OCI-LY3 (cell line): ENCODE results near the gene FRMPD4.

Experiments
- H2AFZ ChIP-seq: fragments of 200-600, 300-600 bp; shearing (Covaris generic); 2 replicates; pipeline ENCODE4 v1.6.0; 2014; ENCODE audit warnings: antibody characterized with exemption, low read depth, low read length
- H3K27ac ChIP-seq: fragments of 200-600, 300-600 bp; sonication (generic); 2 replicates; pipeline ENCODE4 v1.5.1; 2014; ENCODE audit warnings: mild to moderate bottlenecking, low read length, moderate library complexity, mixed read lengths
- H3K27me3 ChIP-seq: fragments of 200-600, 300-600 bp; sonication (generic); 2 replicates; pipeline ENCODE4 v1.6.1; 2014; ENCODE audit warnings: low read depth, low read length, mixed read lengths
- H3K36me3 ChIP-seq: fragments of 200-600, 300-600 bp; sonication (generic); replicated peaks from 2 replicates; pipeline ENCODE3; 2014; ENCODE audit warnings: low read depth, low read length, mixed read lengths
- H3K4me1 ChIP-seq: fragments of 300-600, 200-600 bp; sonication (generic); 2 replicates; pipeline ENCODE4 v1.6.1; 2014; ENCODE audit warnings: low read length, mixed read lengths
- H3K4me2 ChIP-seq: fragments of 200-600, 300-600 bp; sonication (generic); 2 replicates; pipeline ENCODE4 v1.6.1; 2014; ENCODE audit warnings: low read length, mixed read lengths
- H3K4me3 ChIP-seq: fragments of 300-600, 200-600 bp; sonication (generic); 2 replicates; pipeline ENCODE4 v1.5.1; 2014; ENCODE audit warnings: antibody characterized with exemption, mild to moderate bottlenecking, low read length, moderate library complexity
- H3K79me2 ChIP-seq: fragments of 300-600, 200-600 bp; shearing (Covaris generic); 2 replicates; pipeline ENCODE4 v1.6.1; 2014; ENCODE audit warnings: mild to moderate bottlenecking, low read length, mixed read lengths
- H3K9ac ChIP-seq: fragments of 300-600, 200-600 bp; shearing (Covaris generic); 2 replicates; pipeline ENCODE4 v1.6.0; 2014; ENCODE audit warnings: mild to moderate bottlenecking, low read length, moderate library complexity
- H3K9me3 ChIP-seq: fragments of 200-600, 300-600 bp; shearing (Covaris generic); 2 replicates; pipeline ENCODE4 v1.6.1; 2014; ENCODE audit warnings: low read length, mixed read lengths; ENCODE audit not compliant: insufficient read depth
- H4K20me1 ChIP-seq: fragments of 200-600, 300-600 bp; sonication (generic); 2 replicates; pipeline ENCODE4 v1.6.1; 2016; ENCODE audit warnings: low read length, mixed read lengths; ENCODE audit not compliant: insufficient read depth
- CTCF ChIP-seq: fragments of 200-600, 300-600 bp; sonication (generic); IDR thresholded peaks from 2 replicates; pipeline ENCODE4 v1.5.1; 2014; ENCODE audit warnings: antibody characterized with exemption, low read length, low read depth
- EZH2phosphoT487 ChIP-seq: fragments of 200-600 bp; shearing (Covaris generic); IDR thresholded peaks from 2 replicates; pipeline ENCODE4 v1.6.1; 2018; ENCODE audit warnings: antibody characterized with exemption, mixed run types, low read depth

FRMPD4 gene

GRCh38 chrX:12372111-12372510 lies 233.8 kb downstream of the FRMPD4 start:
- no peaks in the 10 kb centered on the region for H3K9me3 ChIP-seq

GRCh38 chrX:12374286-12374685 lies 236.0 kb downstream of the FRMPD4 start:
- Histone ChIP-seq H3K9me3 (no peaks in the 10 kb centered on the region), H3K4me1 (no peaks in the 10 kb centered on the region), H2AFZ (no peak overlapping the region), H3K4me2 (no peak overlapping the region), H3K79me2 (no peaks in the 10 kb centered on the region), H3K27ac (no peak overlapping the region), H3K27me3 (0 out of 2 replicates have a peak, but pooled peaks cover 4% of the 10 kb centered on the region), H3K9ac (no peak overlapping the region), H3K4me3 (no peak overlapping the region), H3K36me3 (no peaks in the 10 kb centered on the region), H4K20me1 (no peaks in the 10 kb centered on the region)
- TF ChIP-seq CTCF (no peak), EZH2phosphoT487 (no peak)

More at GRCh38 chrX:12372111-12372510, 233.8 kb downstream of the FRMPD4 start:
- Histone ChIP-seq H3K4me1 (no peaks in the 10 kb centered on the region), H3K9ac (no peak overlapping the region), H3K4me2 (no peak overlapping the region), H3K36me3 (no peaks in the 10 kb centered on the region), H3K79me2 (no peaks in the 10 kb centered on the region), H3K4me3 (no peak overlapping the region), H3K27ac (no peak overlapping the region), H4K20me1 (no peaks in the 10 kb centered on the region), H2AFZ (no peak overlapping the region), H3K27me3 (no peaks in the 10 kb centered on the region)
- TF ChIP-seq EZH2phosphoT487 (no peak), CTCF (no peak)

GRCh38 chrX:12378253-12378652 lies 240.0 kb downstream of the FRMPD4 start:
- H3K27me3 ChIP-seq = 0 out of 2 replicates have a peak, but pooled peaks cover 4% of the 10 kb centered on the region
- H3K4me3 ChIP-seq = no peak overlapping the region
- no peaks in the 10 kb centered on the region for H3K9me3 ChIP-seq
- TF ChIP-seq EZH2phosphoT487 (no peak), CTCF (no peak)
- H3K79me2 ChIP-seq = no peaks in the 10 kb centered on the region
- no peak overlapping the region for H3K9ac ChIP-seq
- no peaks in the 10 kb centered on the region for H3K36me3 ChIP-seq
- no peaks in the 10 kb centered on the region for H3K4me1 ChIP-seq
- no peak overlapping the region for H3K4me2 ChIP-seq
- no peaks in the 10 kb centered on the region for H4K20me1 ChIP-seq
- H2AFZ ChIP-seq = no peak overlapping the region
- no peak overlapping the region for H3K27ac ChIP-seq

- Histone ChIP-seq H3K79me2 (no peaks in the 10 kb centered on the region), H2AFZ (no peak overlapping the region), H4K20me1 (no peaks in the 10 kb centered on the region), H3K36me3 (no peaks in the 10 kb centered on the region), H3K4me3 (no peak overlapping the region), H3K9me3 (no peaks in the 10 kb centered on the region), H3K4me1 (no peaks in the 10 kb centered on the region), H3K27ac (no peak overlapping the region), H3K27me3 (0 out of 2 replicates have a peak, but pooled peaks cover 4% of the 10 kb centered on the region), H3K4me2 (no peak overlapping the region), H3K9ac (no peak overlapping the region)
- TF ChIP-seq EZH2phosphoT487 (no peak), CTCF (no peak)
These were observed 240.4 kb downstream of the FRMPD4 start for GRCh38 chrX:12378706-12379105.
